Brain microvascular endothelial cell (primary cell): ENCODE measurements around the gene PCDHB10.

ENCODE experiments used
- DNase-seq: peaks from one replicate; pipeline ENCODE4 v3.0.0-alpha.2; 2020
- H3K27ac ChIP-seq: fragments of 250-450 bp; sonication (Bioruptor Pico); 2 replicates; pipeline ENCODE4 v1.5.1; 2020; ENCODE audit warnings: mild to moderate bottlenecking, moderate library complexity
- H3K27me3 ChIP-seq: fragments of 250-450 bp; sonication (Bioruptor Pico); replicated peaks from 2 replicates; pipeline ENCODE4 v1.5.1; 2020; ENCODE audit warnings: mild to moderate bottlenecking
- H3K36me3 ChIP-seq: fragments of 250-450 bp; sonication (Bioruptor Pico); replicated peaks from 2 replicates; pipeline ENCODE4 v1.5.1; 2020; ENCODE audit warnings: mild to moderate bottlenecking
- H3K4me3 ChIP-seq: 2 replicates; pipeline ENCODE4 v1.5.1; 2011; ENCODE audit warnings: low read depth, mild to moderate bottlenecking, control low read depth, low read length, moderate library complexity
- in situ Hi-C: cut with HindIII; loops from 2 replicates; pipeline ENCODE4 v1.10.0; 2017; ENCODE audit warnings: low sequenced_read_pairs, low pct_ligation_motif_present
- TF ChIP-seq, protein P1 (sequence below): IDR thresholded peaks from 2 replicates; pipeline ENCODE4 v1.5.1; 2011; ENCODE audit warnings: low read depth, mild to moderate bottlenecking, moderate library complexity, low read length, control low read depth, inconsistent platforms; ENCODE audit errors: missing control alignments

PCDHB10 gene

DNA sequence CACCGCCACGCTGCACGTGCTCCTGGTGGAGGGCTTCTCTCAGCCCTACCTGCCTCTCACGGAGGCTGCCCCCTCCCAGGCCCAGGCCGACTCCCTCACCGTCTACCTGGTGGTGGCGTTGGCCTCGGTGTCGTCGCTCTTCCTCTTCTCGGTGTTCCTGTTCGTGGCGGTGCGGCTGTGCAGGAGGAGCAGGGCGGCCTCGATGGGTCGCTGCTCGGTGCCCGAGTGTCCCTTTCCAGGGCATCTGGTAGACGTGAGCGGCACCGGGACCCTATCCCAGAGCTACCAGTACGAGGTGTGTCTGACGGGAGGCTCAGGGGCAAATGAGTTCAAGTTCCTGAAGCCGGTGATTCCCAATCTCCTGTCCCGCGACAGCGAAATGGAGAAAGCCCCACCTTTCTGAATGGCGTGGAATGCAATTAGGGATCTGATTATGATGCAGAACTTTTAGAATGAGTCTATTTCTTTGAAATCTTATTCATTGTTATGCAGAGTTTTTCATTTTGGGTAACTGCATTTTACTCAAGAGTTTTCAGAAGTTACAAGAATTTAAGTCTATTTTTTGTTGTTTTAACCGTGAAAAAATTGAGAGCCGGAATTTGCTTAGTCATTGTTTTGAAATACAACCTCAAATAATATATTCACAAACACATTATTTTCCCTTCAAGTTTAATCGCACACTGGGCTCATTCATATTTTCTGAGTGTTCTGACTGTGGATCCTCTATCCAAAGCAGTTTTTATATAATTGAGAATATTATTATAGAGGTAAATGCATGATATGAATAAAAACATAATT, 44.6 kb downstream of the PCDHB10 start:
- Histone ChIP-seq H3K27me3 (no peaks in the 10 kb centered on the region), H3K4me3 (no peak overlapping the region), H3K36me3 (no peaks in the 10 kb centered on the region), H3K27ac (no peak overlapping the region)
- in situ Hi-C loops = no loop called here
- DNase-seq = no peak
- TF ChIP-seq, protein P1, sequence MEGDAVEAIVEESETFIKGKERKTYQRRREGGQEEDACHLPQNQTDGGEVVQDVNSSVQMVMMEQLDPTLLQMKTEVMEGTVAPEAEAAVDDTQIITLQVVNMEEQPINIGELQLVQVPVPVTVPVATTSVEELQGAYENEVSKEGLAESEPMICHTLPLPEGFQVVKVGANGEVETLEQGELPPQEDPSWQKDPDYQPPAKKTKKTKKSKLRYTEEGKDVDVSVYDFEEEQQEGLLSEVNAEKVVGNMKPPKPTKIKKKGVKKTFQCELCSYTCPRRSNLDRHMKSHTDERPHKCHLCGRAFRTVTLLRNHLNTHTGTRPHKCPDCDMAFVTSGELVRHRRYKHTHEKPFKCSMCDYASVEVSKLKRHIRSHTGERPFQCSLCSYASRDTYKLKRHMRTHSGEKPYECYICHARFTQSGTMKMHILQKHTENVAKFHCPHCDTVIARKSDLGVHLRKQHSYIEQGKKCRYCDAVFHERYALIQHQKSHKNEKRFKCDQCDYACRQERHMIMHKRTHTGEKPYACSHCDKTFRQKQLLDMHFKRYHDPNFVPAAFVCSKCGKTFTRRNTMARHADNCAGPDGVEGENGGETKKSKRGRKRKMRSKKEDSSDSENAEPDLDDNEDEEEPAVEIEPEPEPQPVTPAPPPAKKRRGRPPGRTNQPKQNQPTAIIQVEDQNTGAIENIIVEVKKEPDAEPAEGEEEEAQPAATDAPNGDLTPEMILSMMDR = no peak

DNA sequence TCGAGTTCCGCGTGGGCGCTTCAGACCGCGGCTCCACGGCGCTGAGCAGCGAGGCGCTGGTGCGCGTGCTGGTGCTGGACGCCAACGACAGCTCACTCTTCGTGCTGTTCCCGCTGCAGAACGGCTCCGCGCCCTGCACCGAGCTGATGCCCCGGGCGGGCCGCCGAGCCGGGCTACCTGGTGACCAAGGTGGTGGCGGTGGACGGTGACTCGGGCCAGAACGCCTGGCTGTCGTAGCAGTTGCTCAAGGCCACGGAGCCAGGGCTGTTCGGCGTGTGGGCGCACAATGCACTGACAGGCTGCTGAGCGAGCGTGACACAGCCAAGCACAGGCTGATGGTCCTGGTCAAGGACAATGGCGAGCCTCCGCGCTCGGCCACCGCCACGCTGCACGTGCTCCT, 49.3 kb downstream of the PCDHB10 start:
- Histone ChIP-seq H3K4me3 (no peak overlapping the region), H3K36me3 (no peaks in the 10 kb centered on the region), H3K27me3 (no peaks in the 10 kb centered on the region), H3K27ac (no peak overlapping the region)
- DNase-seq = no peak
- TF ChIP-seq, protein P1 = no peak
- in situ Hi-C loops = no loop called here
